Trophoblast cell (in vitro differentiated cells and primary cell): Measurements from ENCODE around the gene NDUFV3.

Experiments used
- DNase-seq, 2 donors: peaks; one replicate each; pipeline ENCODE4 v3.0.0-alpha.2; 2016
- H2AFZ ChIP-seq: 2 replicates; pipeline ENCODE4 v1.6.1; 2013; ENCODE audit warnings: low read length, moderate library complexity, mild to moderate bottlenecking; ENCODE audit not compliant: insufficient read depth, poor library complexity
- H2AK5ac ChIP-seq: 2 replicates; pipeline ENCODE4 v1.6.1; 2013; ENCODE audit warnings: mild to moderate bottlenecking, low read length
- H2BK120ac ChIP-seq: 2 replicates; pipeline ENCODE4 v1.6.1; 2013; ENCODE audit warnings: low read length, mild to moderate bottlenecking, moderate library complexity; ENCODE audit not compliant: insufficient read depth, poor library complexity
- H2BK12ac ChIP-seq: 2 replicates; pipeline ENCODE4 v1.6.1; 2013; ENCODE audit warnings: mild to moderate bottlenecking, low read length, moderate library complexity
- H2BK5ac ChIP-seq: 2 replicates; pipeline ENCODE4 v1.6.1; 2013; ENCODE audit warnings: low read length, low read depth, moderate library complexity, mild to moderate bottlenecking; ENCODE audit not compliant: poor library complexity
- H3K14ac ChIP-seq: 2 replicates; pipeline ENCODE4 v1.6.1; 2013; ENCODE audit warnings: mild to moderate bottlenecking, low read length
- H3K18ac ChIP-seq: 2 replicates; pipeline ENCODE4 v1.6.1; 2013; ENCODE audit warnings: mild to moderate bottlenecking, low read length
- H3K23ac ChIP-seq: 2 replicates; pipeline ENCODE4 v1.6.1; 2013; ENCODE audit warnings: low read length
- H3K27ac ChIP-seq: 2 replicates; pipeline ENCODE4 v1.5.1; 2013; ENCODE audit warnings: low read depth, mild to moderate bottlenecking, inconsistent platforms, low read length, moderate library complexity
- H3K27me3 ChIP-seq: 2 replicates; pipeline ENCODE4 v1.6.1; 2013; ENCODE audit warnings: inconsistent platforms, mild to moderate bottlenecking, low read length, moderate library complexity; ENCODE audit not compliant: insufficient read depth
- H3K36me3 ChIP-seq, 2 experiments: 1 replicate in 1 of 2; 2 replicates in 1 of 2; pipeline ENCODE4 v1.6.1; 2013; ENCODE audit warnings: low read length in 2 of 2, mild to moderate bottlenecking in 2 of 2, moderate library complexity in 1 of 2; ENCODE audit not compliant: insufficient read depth in 2 of 2, control insufficient read depth in 1 of 2
- H3K4ac ChIP-seq: 2 replicates; pipeline ENCODE4 v1.6.1; 2013; ENCODE audit warnings: low read depth, mild to moderate bottlenecking, low read length, moderate library complexity
- H3K4me1 ChIP-seq, 2 experiments: 1 replicate in 1 of 2; 2 replicates in 1 of 2; pipeline ENCODE4 v1.6.1; 2013; ENCODE audit warnings: low read length in 2 of 2, mild to moderate bottlenecking in 2 of 2, moderate library complexity in 1 of 2; ENCODE audit not compliant: insufficient read depth in 2 of 2, control insufficient read depth in 1 of 2
- H3K4me2 ChIP-seq: 2 replicates; pipeline ENCODE4 v1.6.1; 2013; ENCODE audit warnings: inconsistent platforms, mild to moderate bottlenecking, low read length, moderate library complexity
- H3K4me3 ChIP-seq: 2 replicates; pipeline ENCODE4 v1.5.1; 2013; ENCODE audit warnings: mild to moderate bottlenecking, low read depth, low read length, inconsistent platforms
- H3K79me1 ChIP-seq: one replicate; pipeline ENCODE4 v1.6.1; 2013; ENCODE audit warnings: low read length
- H3K79me2 ChIP-seq: 2 replicates; pipeline ENCODE4 v1.6.1; 2013; ENCODE audit warnings: low read length, mild to moderate bottlenecking; ENCODE audit not compliant: control insufficient read depth, insufficient read depth, poor library complexity
- H3K9ac ChIP-seq: 2 replicates; pipeline ENCODE4 v1.6.1; 2013; ENCODE audit warnings: mild to moderate bottlenecking, low read length
- H3K9me3 ChIP-seq: 2 replicates; pipeline ENCODE4 v1.6.1; 2013; ENCODE audit warnings: low read depth, mild to moderate bottlenecking, control low read depth, inconsistent platforms, low read length; ENCODE audit not compliant: insufficient read depth
- H4K12ac ChIP-seq: 2 replicates; pipeline ENCODE4 v1.6.1; 2013; ENCODE audit warnings: low read depth, mild to moderate bottlenecking, low read length, moderate library complexity
- H4K8ac ChIP-seq: 2 replicates; pipeline ENCODE4 v1.6.1; 2013; ENCODE audit warnings: low read depth, mild to moderate bottlenecking, low read length, moderate library complexity
- H4K91ac ChIP-seq: one replicate; pipeline ENCODE4 v1.6.1; 2013; ENCODE audit warnings: low read depth, mild to moderate bottlenecking, low read length, moderate library complexity
- WGBS: extraction: QIAGEN DNeasy Blood & Tissue Kit; methylation state at CpG from one replicate; pipeline ENCODE4 v1.1.7; 2013; ENCODE audit warnings: missing lambda C conversion rate; ENCODE audit not compliant: insufficient read length, insufficient coverage; ENCODE audit errors: extremely low coverage; 5-methylcytosine and 5-hydroxymethylcytosine counted together

Gene NDUFV3

DNA sequence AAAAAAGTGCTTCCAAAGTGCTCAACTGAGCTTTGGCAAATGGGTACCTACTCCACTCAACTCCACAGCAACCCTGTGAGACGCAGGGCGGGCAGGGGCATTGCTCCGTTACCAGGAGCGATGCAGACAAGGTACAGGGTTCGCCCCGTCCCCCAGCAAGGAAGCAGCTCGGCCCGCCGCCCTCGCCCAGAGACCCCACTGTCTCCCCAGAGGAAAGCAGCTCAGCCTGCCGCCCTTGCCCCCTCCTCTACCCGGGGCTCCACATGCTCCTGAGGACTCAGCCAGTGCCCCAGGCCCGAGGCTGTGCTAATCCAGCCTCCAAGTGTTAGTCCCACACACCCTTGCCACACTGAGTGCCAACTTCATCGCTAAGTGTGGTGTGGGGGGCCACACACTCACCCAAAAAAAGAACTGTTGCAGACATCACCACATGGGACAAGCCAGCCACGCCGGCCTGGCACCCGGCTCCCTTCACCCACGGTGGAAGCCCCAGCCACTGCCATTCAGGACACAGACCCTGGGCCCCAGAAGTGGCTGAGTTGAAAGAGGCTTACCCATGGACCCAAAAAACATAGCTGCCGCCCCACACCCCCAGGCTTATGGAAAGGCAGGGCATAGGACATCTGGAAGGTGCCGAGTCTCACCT lies 40.1 kb upstream of the NDUFV3 start:
- no peak overlapping the region for H3K23ac ChIP-seq
- DNase-seq = no peak
- peaks cover 2% of the 10 kb centered on the region for H3K9me3 ChIP-seq
- no peak overlapping the region for H2BK5ac ChIP-seq
- no peak overlapping the region for H3K4me2 ChIP-seq
- H3K79me2 ChIP-seq = no peaks in the 10 kb centered on the region
- H3K14ac ChIP-seq = no peak overlapping the region
- H3K36me3 ChIP-seq = peaks cover 85 to 88% of the 10 kb centered on the region in 2 experiments
- H3K4me3 ChIP-seq = no peak overlapping the region
- H3K27me3 ChIP-seq = no peaks in the 10 kb centered on the region
- H3K9ac ChIP-seq = no peak overlapping the region
- no CpG with 5 or more reads among the region's 20 CpGs for WGBS
- no peak overlapping the region for H4K91ac ChIP-seq
- H3K79me1 ChIP-seq = no peaks in the 10 kb centered on the region
- no peak overlapping the region for H2AK5ac ChIP-seq
- H2AFZ ChIP-seq = no peak overlapping the region
- H3K18ac ChIP-seq = no peak overlapping the region
- no peak overlapping the region for H4K8ac ChIP-seq
- no peak overlapping the region for H3K27ac ChIP-seq
- H4K12ac ChIP-seq = no peak overlapping the region
- H3K4me1 ChIP-seq = no peaks in the 10 kb centered on the region
- H2BK12ac ChIP-seq = no peak overlapping the region
- H2BK120ac ChIP-seq = no peak overlapping the region
- no peak overlapping the region for H3K4ac ChIP-seq

GRCh38 chr21:42853621-42854020 lies 39.5 kb upstream of the NDUFV3 start:
- no peak overlapping the region for H3K14ac ChIP-seq
- H3K23ac ChIP-seq = no peak overlapping the region
- H3K18ac ChIP-seq = no peak overlapping the region
- H2AK5ac ChIP-seq = no peak overlapping the region
- H3K4me1 ChIP-seq = no peaks in the 10 kb centered on the region
- no peak for DNase-seq
- no peaks in the 10 kb centered on the region for H3K9me3 ChIP-seq
- WGBS = no CpG with 5 or more reads among the region's 20 CpGs
- H4K8ac ChIP-seq = no peak overlapping the region
- no peak overlapping the region for H2BK120ac ChIP-seq
- no peaks in the 10 kb centered on the region for H3K79me2 ChIP-seq
- H3K27ac ChIP-seq = no peak overlapping the region
- no peak overlapping the region for H3K4me3 ChIP-seq
- peaks cover 89 to 91% of the 10 kb centered on the region in 2 experiments for H3K36me3 ChIP-seq
- no peak overlapping the region for H2AFZ ChIP-seq
- no peak overlapping the region for H3K4ac ChIP-seq
- no peak overlapping the region for H2BK12ac ChIP-seq
- H2BK5ac ChIP-seq = no peak overlapping the region
- H3K9ac ChIP-seq = no peak overlapping the region
- no peak overlapping the region for H4K12ac ChIP-seq
- H3K27me3 ChIP-seq = no peaks in the 10 kb centered on the region
- no peak overlapping the region for H3K4me2 ChIP-seq
- no peaks in the 10 kb centered on the region for H3K79me1 ChIP-seq
- no peak overlapping the region for H4K91ac ChIP-seq

DNA sequence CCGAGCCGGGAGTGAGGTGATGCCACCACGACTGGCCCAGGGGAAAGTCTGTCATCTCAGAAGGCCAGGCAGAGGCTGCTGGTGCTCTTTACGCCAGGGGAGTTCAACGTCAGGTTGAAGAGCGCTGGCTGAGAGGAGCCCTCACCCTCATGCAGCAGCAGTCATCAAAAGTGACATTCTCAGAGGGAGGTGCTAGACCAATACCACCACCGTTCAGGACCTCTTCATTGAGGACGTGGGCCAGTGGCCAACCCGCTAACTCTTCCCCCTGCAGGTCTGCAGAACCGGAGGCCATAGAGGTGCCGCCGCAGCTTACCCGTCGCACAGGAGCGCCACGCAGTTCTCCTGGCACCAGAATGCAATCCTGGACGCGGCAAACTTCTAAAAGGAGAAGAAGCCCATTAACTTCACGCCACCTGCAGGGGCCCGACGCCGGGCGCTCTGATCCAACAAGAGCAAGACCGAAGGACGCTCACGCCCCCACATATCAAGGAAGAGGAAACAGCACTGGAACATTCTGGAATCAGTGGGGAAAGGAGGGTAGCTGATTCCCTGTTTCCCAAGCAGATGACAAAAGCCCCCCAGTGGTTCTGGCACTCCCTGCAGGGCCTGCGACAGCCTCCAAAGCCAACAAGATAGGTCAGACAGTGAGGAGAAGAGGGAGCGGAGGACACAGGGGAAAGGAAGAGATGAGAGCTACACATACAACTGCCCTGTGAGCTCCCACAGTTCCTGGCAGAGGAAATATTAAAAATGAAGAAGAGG lies 38.7 kb upstream of the NDUFV3 start:
- no peak overlapping the region for H3K18ac ChIP-seq
- H3K14ac ChIP-seq = no peak overlapping the region
- no peaks in the 10 kb centered on the region for H3K79me1 ChIP-seq
- no peak overlapping the region for H3K4me2 ChIP-seq
- H2AK5ac ChIP-seq = no peak overlapping the region
- no peaks in the 10 kb centered on the region for H3K79me2 ChIP-seq
- no peak overlapping the region for H3K9ac ChIP-seq
- no peak overlapping the region for H2BK5ac ChIP-seq
- no peak overlapping the region for H3K27ac ChIP-seq
- no peak overlapping the region for H2AFZ ChIP-seq
- H2BK120ac ChIP-seq = no peak overlapping the region
- no peaks in the 10 kb centered on the region for H3K9me3 ChIP-seq
- no peaks in the 10 kb centered on the region for H3K27me3 ChIP-seq
- H4K12ac ChIP-seq = no peak overlapping the region
- no peak for DNase-seq
- no peak overlapping the region for H4K8ac ChIP-seq
- no peak overlapping the region for H3K23ac ChIP-seq
- no CpG with 5 or more reads among the region's 28 CpGs for WGBS
- H3K36me3 ChIP-seq = peaks cover 89 to 91% of the 10 kb centered on the region in 2 experiments
- no peak overlapping the region for H4K91ac ChIP-seq
- no peak overlapping the region for H3K4me3 ChIP-seq
- no peaks in the 10 kb centered on the region for H3K4me1 ChIP-seq
- H2BK12ac ChIP-seq = no peak overlapping the region
- no peak overlapping the region for H3K4ac ChIP-seq

GRCh38 chr21:42855171-42855936 lies 37.8 kb upstream of the NDUFV3 start:
- Histone ChIP-seq H3K4ac (no peak overlapping the region), H3K14ac (no peak overlapping the region), H3K27ac (no peak overlapping the region), H2AK5ac (no peak overlapping the region), H4K12ac (no peak overlapping the region), H3K9ac (no peak overlapping the region), H3K27me3 (no peaks in the 10 kb centered on the region), H3K9me3 (peaks cover under 1% of the 10 kb centered on the region), H2AFZ (no peak overlapping the region), H4K91ac (no peak overlapping the region), H2BK5ac (no peak overlapping the region), H3K4me2 (no peak overlapping the region), H3K23ac (no peak overlapping the region), H3K4me3 (no peak overlapping the region), H4K8ac (no peak overlapping the region), H3K4me1 (no peaks in the 10 kb centered on the region), H3K79me1 (no peaks in the 10 kb centered on the region), H3K18ac (no peak overlapping the region), H2BK12ac (no peak overlapping the region), H3K36me3 (peaks cover 88 to 90% of the 10 kb centered on the region in 2 experiments), H3K79me2 (no peaks in the 10 kb centered on the region), H2BK120ac (no peak overlapping the region)
- no CpG with 5 or more reads among the region's 19 CpGs for WGBS
- no peak for DNase-seq
